Vagina (tissue), 2 donors: ENCODE data around the gene LIN9.
"Not testable (repeated sequence)": the region's sequence is repeated elsewhere in the genome, so short reads cannot be mapped to it uniquely, and the experiment has no call there.

Experiments used
- CTCF ChIP-seq, 3 experiments: fragments of 450-650 bp in 2 of 3; fragments of 200-600 bp in 1 of 3; sonication (generic) in 1 of 3; IDR thresholded peaks; one replicate each; pipeline ENCODE4 v1.5.1; 2017 to 2019; ENCODE audit warnings: antibody characterized with exemption in 3 of 3, mild to moderate bottlenecking in 2 of 3, moderate library complexity in 2 of 3
- POLR2A ChIP-seq, 2 donors: fragments of 450-650 bp; IDR thresholded peaks; one replicate each; pipeline ENCODE4 v1.6.1; 2017; ENCODE audit warnings: antibody characterized with exemption in 2 of 2, mild to moderate bottlenecking in 2 of 2, moderate library complexity in 2 of 2
- POLR2AphosphoS5 ChIP-seq, 2 donors: sonication (generic); formaldehyde crosslinking; IDR thresholded peaks; one replicate each; pipeline ENCODE4 v1.9.0; 2017; ENCODE audit warnings: antibody characterized with exemption in 2 of 2, mild to moderate bottlenecking in 2 of 2, low read depth in 1 of 2; ENCODE audit not compliant: insufficient read depth in 1 of 2

DNA sequence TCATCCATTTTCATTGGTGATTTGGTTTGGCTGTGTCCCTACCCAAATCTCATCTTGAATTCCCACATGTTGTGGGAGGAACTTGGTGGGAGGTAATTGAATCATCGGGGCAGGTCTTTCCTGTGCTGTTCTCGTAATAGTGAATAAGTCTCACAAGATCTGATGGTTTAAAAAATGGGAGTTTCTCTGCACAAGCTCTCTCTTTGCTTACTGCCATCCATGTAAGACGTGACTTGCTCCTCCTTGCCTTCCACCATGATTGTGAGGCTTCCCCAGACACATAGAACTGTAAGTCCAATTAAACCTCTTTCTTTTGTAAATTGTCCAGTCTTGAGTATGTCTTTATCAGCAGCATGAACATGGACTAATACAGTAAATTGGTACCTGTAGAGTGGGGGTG lies 31.1 kb upstream of the LIN9 start:
- TF ChIP-seq CTCF (IDR thresholded peaks at IDR 0.05); POLR2AphosphoS5 (IDR thresholded peaks at IDR 0.05; ENCODE audit: insufficient read depth in 1 of 2, low read depth in 1 of 2); POLR2A (IDR thresholded peaks at IDR 0.05): not testable (repeated sequence)
